HUES6 (cell line): ENCODE data around the gene MTMR3.
"Not testable (repeated sequence)": the region's sequence is repeated elsewhere in the genome, so short reads cannot be mapped to it uniquely, and the experiment has no call there.

Experiments
- H3K27ac ChIP-seq: 2 replicates; pipeline ENCODE4 v1.7.0; 2013; ENCODE audit warnings: low read depth, mild to moderate bottlenecking, low read length, inconsistent platforms
- H3K27me3 ChIP-seq: 2 replicates; pipeline ENCODE4 v1.6.1; 2013; ENCODE audit warnings: low read length; ENCODE audit not compliant: control insufficient read depth, insufficient read depth
- H3K36me3 ChIP-seq: 2 replicates; pipeline ENCODE4 v1.6.1; 2013; ENCODE audit warnings: low read length; ENCODE audit not compliant: control insufficient read depth, insufficient read depth
- H3K4me1 ChIP-seq: 2 replicates; pipeline ENCODE4 v1.6.1; 2013; ENCODE audit warnings: low read length; ENCODE audit not compliant: control insufficient read depth, insufficient read depth
- H3K4me3 ChIP-seq: 2 replicates; pipeline ENCODE4 v1.5.1; 2013; ENCODE audit warnings: low read depth, low read length
- H3K9ac ChIP-seq: one replicate; pipeline ENCODE4 v1.6.1; 2013; ENCODE audit warnings: mild to moderate bottlenecking, low read length
- H3K9me3 ChIP-seq: 2 replicates; pipeline ENCODE4 v1.6.1; 2013; ENCODE audit warnings: low read depth, low read length; ENCODE audit not compliant: control insufficient read depth, insufficient read depth

Gene MTMR3

GRCh38 chr22:30054067-30054763 lies 171.2 kb downstream of the MTMR3 start:
- no peak overlapping the region for H3K27ac ChIP-seq
- H3K27me3 ChIP-seq: no peaks in the 10 kb centered on the region
- H3K9me3 ChIP-seq: peaks cover 13% of the 10 kb centered on the region; the same call in 1 of the 2 replicates
- H3K36me3 ChIP-seq: no peaks in the 10 kb centered on the region
- no peaks in the 10 kb centered on the region for H3K4me1 ChIP-seq
- H3K4me3 ChIP-seq: no peak overlapping the region
- no peak overlapping the region for H3K9ac ChIP-seq

DNA sequence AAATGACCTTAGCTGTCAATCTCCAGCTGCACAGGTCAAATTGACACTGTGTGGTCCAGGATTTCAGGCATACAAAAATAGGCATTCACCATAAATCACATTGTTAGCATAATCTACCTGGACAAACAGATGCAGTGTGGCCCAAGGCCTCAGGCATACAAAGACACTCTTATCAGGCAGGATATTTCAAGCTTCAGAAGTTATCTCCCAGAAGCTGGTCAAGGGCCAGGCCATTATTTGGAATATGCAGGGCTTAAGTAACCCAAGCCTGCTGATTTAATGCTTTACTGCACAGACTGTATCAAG lies 171.7 kb downstream of the MTMR3 start:
- Histone ChIP-seq H3K4me3 (no peak overlapping the region), H3K9ac (no peak overlapping the region), H3K9me3 (peaks cover 16% of the 10 kb centered on the region), H3K36me3 (no peaks in the 10 kb centered on the region), H3K4me1 (no peaks in the 10 kb centered on the region), H3K27ac (no peak overlapping the region), H3K27me3 (no peaks in the 10 kb centered on the region)

DNA sequence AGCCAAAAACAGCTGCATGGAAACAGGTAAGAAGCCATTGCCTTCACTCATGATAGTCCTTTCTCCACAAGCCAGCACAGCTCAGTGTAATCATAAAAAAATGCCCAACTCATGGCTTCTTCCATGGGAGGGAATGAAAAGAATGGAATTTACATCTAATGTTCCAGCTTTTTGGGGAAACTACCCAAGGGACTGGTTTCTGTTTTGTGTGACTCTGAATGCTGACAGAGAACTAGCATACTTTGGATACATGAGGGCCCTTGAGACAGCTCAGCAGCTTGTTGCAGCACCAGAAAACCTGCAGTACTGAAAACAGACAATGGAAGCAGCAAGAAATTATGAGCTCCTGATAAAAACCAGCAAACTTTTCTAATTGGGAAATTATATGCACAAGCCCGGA lies 173.0 kb downstream of the MTMR3 start:
- H3K9me3 ChIP-seq: peaks cover 19% of the 10 kb centered on the region
- H3K36me3 ChIP-seq: no peaks in the 10 kb centered on the region
- no peak overlapping the region for H3K27ac ChIP-seq
- H3K4me3 ChIP-seq: no peak overlapping the region
- H3K27me3 ChIP-seq: no peaks in the 10 kb centered on the region
- H3K4me1 ChIP-seq: no peaks in the 10 kb centered on the region
- no peak overlapping the region for H3K9ac ChIP-seq

- Histone ChIP-seq H3K9ac (no peak overlapping the region), H3K27ac (no peak overlapping the region), H3K9me3 (peaks cover 19% of the 10 kb centered on the region), H3K4me3 (no peak overlapping the region), H3K36me3 (no peaks in the 10 kb centered on the region), H3K27me3 (no peaks in the 10 kb centered on the region), H3K4me1 (no peaks in the 10 kb centered on the region)
These were observed 174.4 kb downstream of the MTMR3 start for GRCh38 chr22:30057375-30057774.

- not testable (repeated sequence) for H3K4me1 ChIP-seq, H3K4me3 ChIP-seq, H3K36me3 ChIP-seq, H3K27me3 ChIP-seq, H3K27ac ChIP-seq, H3K9ac ChIP-seq
- H3K9me3 ChIP-seq: peaks cover 23% of the 10 kb centered on the region
These were observed 176.5 kb downstream of the MTMR3 start for GRCh38 chr22:30059346-30060020.

- H3K36me3 ChIP-seq, H3K9ac ChIP-seq, H3K4me3 ChIP-seq, H3K27me3 ChIP-seq, H3K27ac ChIP-seq, H3K4me1 ChIP-seq: not testable (repeated sequence)
- H3K9me3 ChIP-seq: peaks cover 31% of the 10 kb centered on the region
These were observed 178.1 kb downstream of the MTMR3 start for GRCh38 chr22:30061094-30061493.

- H3K27me3 ChIP-seq: no peaks in the 10 kb centered on the region
- H3K27ac ChIP-seq: no peak overlapping the region
- H3K36me3 ChIP-seq: no peaks in the 10 kb centered on the region
- peaks cover 27% of the 10 kb centered on the region for H3K9me3 ChIP-seq
- no peak overlapping the region for H3K9ac ChIP-seq
- no peaks in the 10 kb centered on the region for H3K4me1 ChIP-seq
- no peak overlapping the region for H3K4me3 ChIP-seq
These were observed 179.3 kb downstream of the MTMR3 start for GRCh38 chr22:30062259-30062658.

GRCh38 chr22:30062950-30063349 lies 180.0 kb downstream of the MTMR3 start:
- H3K9me3 ChIP-seq: peaks cover 24% of the 10 kb centered on the region
- H3K4me3 ChIP-seq: no peak overlapping the region
- no peaks in the 10 kb centered on the region for H3K27me3 ChIP-seq
- H3K4me1 ChIP-seq: no peaks in the 10 kb centered on the region
- no peak overlapping the region for H3K27ac ChIP-seq
- H3K36me3 ChIP-seq: no peaks in the 10 kb centered on the region
- H3K9ac ChIP-seq: no peak overlapping the region

DNA sequence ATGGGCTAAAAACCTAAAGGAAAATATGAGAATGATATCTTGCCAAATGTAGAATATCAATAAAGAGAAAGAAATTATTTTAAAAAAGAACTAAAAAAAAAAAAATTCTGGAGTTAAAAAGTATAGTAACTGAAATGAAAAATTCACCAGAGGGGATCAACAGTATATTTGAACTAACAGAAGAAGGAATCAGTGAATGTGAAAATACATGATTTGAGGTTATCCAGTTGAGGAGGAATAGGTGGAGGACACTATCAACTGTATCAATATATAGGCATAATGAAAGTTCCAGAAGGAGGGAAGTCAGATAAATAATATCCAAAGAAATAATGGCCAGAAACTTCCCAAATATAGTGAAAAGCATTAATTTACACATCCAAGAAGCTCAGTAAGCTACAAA lies 181.2 kb downstream of the MTMR3 start:
- H3K4me1 ChIP-seq: no peaks in the 10 kb centered on the region
- peaks cover 18% of the 10 kb centered on the region for H3K9me3 ChIP-seq
- H3K27me3 ChIP-seq: no peaks in the 10 kb centered on the region

DNA sequence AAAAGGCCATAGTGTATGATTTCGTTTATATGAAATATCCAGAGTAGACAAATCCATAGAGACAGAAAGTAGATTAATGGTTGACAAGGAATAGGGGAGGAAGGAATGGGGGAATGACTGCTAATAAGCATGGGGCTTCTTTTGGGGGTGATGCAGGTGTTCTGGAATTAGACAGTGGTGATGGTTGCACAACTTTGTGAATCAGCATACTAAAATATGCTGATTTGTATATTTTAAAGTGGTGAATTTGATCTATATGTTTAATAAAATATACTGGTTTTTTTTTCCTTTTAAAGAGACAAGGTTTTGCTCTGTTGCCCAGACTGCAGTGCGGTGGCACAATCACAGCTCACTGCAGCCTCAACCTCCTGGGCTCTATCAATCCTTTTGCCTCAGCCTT lies 190.8 kb downstream of the MTMR3 start:
- Histone ChIP-seq H3K4me3 (no peak overlapping the region), H3K9ac (no peak overlapping the region), H3K27me3 (no peaks in the 10 kb centered on the region), H3K27ac (no peak overlapping the region), H3K4me1 (peaks cover 3% of the 10 kb centered on the region; the same call in 1 of the 2 replicates), H3K9me3 (0 out of 2 replicates have a peak, but pooled peaks cover 2% of the 10 kb centered on the region), H3K36me3 (no peaks in the 10 kb centered on the region)

More for the DNA sequence above, 181.2 kb downstream of the MTMR3 start:
- H3K36me3 ChIP-seq: no peaks in the 10 kb centered on the region
- no peak overlapping the region for H3K4me3 ChIP-seq
- no peak overlapping the region for H3K27ac ChIP-seq
- H3K9ac ChIP-seq: no peak overlapping the region

- H3K4me3 ChIP-seq: no peak overlapping the region
These were observed 191.2 kb downstream of the MTMR3 start for GRCh38 chr22:30074147-30074546.

More at GRCh38 chr22:30074147-30074546, 191.2 kb downstream of the MTMR3 start:
- no peak overlapping the region for H3K27ac ChIP-seq
- peaks cover 7% of the 10 kb centered on the region; the same call in 1 of the 2 replicates for H3K4me1 ChIP-seq
- 0 out of 2 replicates have a peak, but pooled peaks cover 2% of the 10 kb centered on the region for H3K9me3 ChIP-seq
- no peaks in the 10 kb centered on the region for H3K36me3 ChIP-seq
- H3K9ac ChIP-seq: no peak overlapping the region
- H3K27me3 ChIP-seq: no peaks in the 10 kb centered on the region
